ENCODE data around the gene PPM1L. TPM values are rescaled to one million over a fixed set of nuclear protein-coding genes. Genes with fewer than 3 reads are reported as not detected.

The PPM1L gene
- total and polyA plus RNA-seq, 2 donors (not counting 1 experiment from before 2014, with no cell fraction given), result 1.1 to 12.0 TPM

DNA sequence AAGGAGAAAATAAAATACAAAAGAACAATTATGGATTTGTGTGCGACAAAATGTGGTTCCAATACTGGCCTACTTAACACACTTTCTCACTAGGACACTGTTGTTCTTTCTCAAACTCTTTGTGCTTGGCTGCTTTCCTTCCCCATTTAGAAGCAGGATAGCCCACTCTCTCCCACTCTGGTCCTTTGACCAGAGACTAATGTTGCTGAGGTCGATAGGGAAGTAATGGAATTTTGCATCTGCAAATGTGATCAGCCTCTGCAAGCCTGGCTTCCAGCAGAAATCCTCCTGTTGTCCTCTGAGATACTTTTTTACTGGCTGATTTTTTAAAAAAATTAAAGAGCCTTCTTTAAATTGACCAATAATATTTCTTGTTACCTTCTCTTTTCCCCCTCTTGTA lies 71.0 kb downstream of the PPM1L start:
- 100% methylated on average over 1 of the region's 2 CpGs for WGBS (ENCODE audit: insufficient coverage)
- TF ChIP-seq, protein P1, sequence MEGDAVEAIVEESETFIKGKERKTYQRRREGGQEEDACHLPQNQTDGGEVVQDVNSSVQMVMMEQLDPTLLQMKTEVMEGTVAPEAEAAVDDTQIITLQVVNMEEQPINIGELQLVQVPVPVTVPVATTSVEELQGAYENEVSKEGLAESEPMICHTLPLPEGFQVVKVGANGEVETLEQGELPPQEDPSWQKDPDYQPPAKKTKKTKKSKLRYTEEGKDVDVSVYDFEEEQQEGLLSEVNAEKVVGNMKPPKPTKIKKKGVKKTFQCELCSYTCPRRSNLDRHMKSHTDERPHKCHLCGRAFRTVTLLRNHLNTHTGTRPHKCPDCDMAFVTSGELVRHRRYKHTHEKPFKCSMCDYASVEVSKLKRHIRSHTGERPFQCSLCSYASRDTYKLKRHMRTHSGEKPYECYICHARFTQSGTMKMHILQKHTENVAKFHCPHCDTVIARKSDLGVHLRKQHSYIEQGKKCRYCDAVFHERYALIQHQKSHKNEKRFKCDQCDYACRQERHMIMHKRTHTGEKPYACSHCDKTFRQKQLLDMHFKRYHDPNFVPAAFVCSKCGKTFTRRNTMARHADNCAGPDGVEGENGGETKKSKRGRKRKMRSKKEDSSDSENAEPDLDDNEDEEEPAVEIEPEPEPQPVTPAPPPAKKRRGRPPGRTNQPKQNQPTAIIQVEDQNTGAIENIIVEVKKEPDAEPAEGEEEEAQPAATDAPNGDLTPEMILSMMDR (IDR thresholded peaks at IDR 0.05), result no peak
- TF ChIP-seq EZH2 (IDR thresholded peaks at IDR 0.05; ENCODE audit: borderline replicate concordance, insufficient read depth, low read depth, low read length, poor library complexity, severe bottlenecking), result no peak
- POLR2A ChIA-PET, result no interaction called here
- Histone ChIP-seq H3K4me3 (ENCODE audit: control extremely low read depth in 1 of 5, extremely low read depth in 1 of 5, insufficient read depth in 1 of 5, low read depth in 2 of 5, low read length in 4 of 5) (no peak overlapping the region), H3K36me3 (replicated peaks in 1 of 2; ENCODE audit: control extremely low read depth in 1 of 2, control insufficient read depth in 1 of 2, extremely low read depth in 1 of 2, insufficient read depth in 2 of 2, low read length in 1 of 2) (no peaks in the 10 kb centered on the region), H3K79me2 (ENCODE audit: control insufficient read depth, insufficient read depth, low read length) (no peaks in the 10 kb centered on the region), H3K27me3 (replicated peaks in 1 of 4; ENCODE audit: control extremely low read depth in 1 of 4, control insufficient read depth in 3 of 4, insufficient read depth in 4 of 4, low read length in 3 of 4) (no peaks in the 10 kb centered on the region), H3K27ac (ENCODE audit: low read length in 2 of 2) (no peak overlapping the region), H2AFZ (ENCODE audit: insufficient read depth, low read depth, low read length, poor library complexity, severe bottlenecking) (no peak overlapping the region), H3K4me2 (replicated peaks; ENCODE audit: low read depth, low read length, poor library complexity, severe bottlenecking) (no peak overlapping the region), H3K4me1 (ENCODE audit: control insufficient read depth in 2 of 2, insufficient read depth in 2 of 2, low read length in 2 of 2) (no peaks in the 10 kb centered on the region), H3K9ac (ENCODE audit: low read length) (no peak overlapping the region), H4K20me1 (ENCODE audit: control insufficient read depth, insufficient read depth, low read length, poor library complexity, severe bottlenecking) (no peaks in the 10 kb centered on the region), H3K9me3 (ENCODE audit: control extremely low read depth in 1 of 3, control insufficient read depth in 2 of 3, insufficient read depth in 1 of 3, low read length in 2 of 3) (no peaks in the 10 kb centered on the region)
- H3K4me1 Mint-ChIP-seq, result no peaks in the 10 kb centered on the region
- no peak overlapping the region for H3K27ac Mint-ChIP-seq
- CTCF ChIA-PET, result no interaction called here
- DNase-seq (no peak), ATAC-seq (ENCODE audit: low read depth) (no peak)
- H3K4me3 Mint-ChIP-seq, result no peak overlapping the region
- intact Hi-C loops (cut with micrococcal nuclease), result no loop called here
- H3K27me3 Mint-ChIP-seq, result no peaks in the 10 kb centered on the region
- H3K9me3 Mint-ChIP-seq (ENCODE audit: insufficient read depth), result no peaks in the 10 kb centered on the region

DNA sequence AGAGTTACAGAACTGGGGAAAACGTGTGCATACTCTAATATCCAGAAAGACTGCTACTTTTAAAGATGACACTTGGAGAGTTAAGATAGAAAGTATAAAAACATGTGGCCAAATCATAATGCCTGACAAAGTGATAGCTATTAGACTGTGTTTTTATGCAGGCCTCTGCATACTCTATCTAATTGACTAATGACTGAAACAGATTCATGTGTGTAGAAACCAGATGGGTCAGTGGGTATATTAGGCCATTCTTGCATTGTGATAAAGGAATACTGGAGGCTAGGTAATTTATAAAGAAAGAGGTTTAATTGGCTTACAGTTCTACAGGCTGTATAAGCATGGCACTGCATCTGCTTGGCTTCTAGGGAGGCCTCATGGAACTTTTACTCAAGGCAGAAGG lies 71.5 kb downstream of the PPM1L start:
- ATAC-seq (ENCODE audit: low read depth), result no peak
- H3K4me3 Mint-ChIP-seq, result no peak overlapping the region
- WGBS (ENCODE audit: insufficient coverage), result no CpG with 5 or more reads among the region's 1 CpG

More for the DNA sequence above, 71.5 kb downstream of the PPM1L start:
- H3K27ac ChIP-seq (ENCODE audit: low read length in 2 of 2), result no peak overlapping the region
- Mint-ChIP-seq H3K27me3 (no peaks in the 10 kb centered on the region), H3K9me3 (ENCODE audit: insufficient read depth) (no peaks in the 10 kb centered on the region), H3K27ac (no peak overlapping the region), H3K4me1 (no peaks in the 10 kb centered on the region)
- H3K36me3 ChIP-seq (replicated peaks in 1 of 2; ENCODE audit: control extremely low read depth in 1 of 2, control insufficient read depth in 1 of 2, extremely low read depth in 1 of 2, insufficient read depth in 2 of 2, low read length in 1 of 2), result no peaks in the 10 kb centered on the region
- no peak overlapping the region for H3K4me3 ChIP-seq (ENCODE audit: control extremely low read depth in 1 of 5, extremely low read depth in 1 of 5, insufficient read depth in 1 of 5, low read depth in 2 of 5, low read length in 4 of 5)
- no peaks in the 10 kb centered on the region for H3K4me1 ChIP-seq (ENCODE audit: control insufficient read depth in 2 of 2, insufficient read depth in 2 of 2, low read length in 2 of 2)
- no peak overlapping the region for H2AFZ ChIP-seq (ENCODE audit: insufficient read depth, low read depth, low read length, poor library complexity, severe bottlenecking)
- ChIA-PET CTCF (no interaction called here), POLR2A (no interaction called here)
- no peak for DNase-seq
- H3K4me2 ChIP-seq (replicated peaks; ENCODE audit: low read depth, low read length, poor library complexity, severe bottlenecking), result no peak overlapping the region
- H3K27me3 ChIP-seq (replicated peaks in 1 of 4; ENCODE audit: control extremely low read depth in 1 of 4, control insufficient read depth in 3 of 4, insufficient read depth in 4 of 4, low read length in 3 of 4), result no peaks in the 10 kb centered on the region
- no peaks in the 10 kb centered on the region for H3K9me3 ChIP-seq (ENCODE audit: control extremely low read depth in 1 of 3, control insufficient read depth in 2 of 3, insufficient read depth in 1 of 3, low read length in 2 of 3)
- intact Hi-C loops (cut with micrococcal nuclease), result no loop called here
- TF ChIP-seq, protein P1 (IDR thresholded peaks at IDR 0.05), result no peak
- TF ChIP-seq EZH2 (IDR thresholded peaks at IDR 0.05; ENCODE audit: borderline replicate concordance, insufficient read depth, low read depth, low read length, poor library complexity, severe bottlenecking), result no peak
- H3K79me2 ChIP-seq (ENCODE audit: control insufficient read depth, insufficient read depth, low read length), result no peaks in the 10 kb centered on the region
- H3K9ac ChIP-seq (ENCODE audit: low read length), result no peak overlapping the region
- no peaks in the 10 kb centered on the region for H4K20me1 ChIP-seq (ENCODE audit: control insufficient read depth, insufficient read depth, low read length, poor library complexity, severe bottlenecking)

Data from B cell (primary cell).